Stimulated activated CD8-positive, alpha-beta memory T cell treated with anti-CD3 and anti-CD28 coated beads, Interleukin-15, amount 100 ng/mL, for 48 hours (primary cell): ENCODE results near the gene IFT57.

ENCODE experiments used
- DNase-seq, 2 donors: peaks; one replicate each; pipeline ENCODE4 v3.0.0-alpha.2; 2020; ENCODE audit warnings: low read depth in 2 of 2

The IFT57 gene

DNA sequence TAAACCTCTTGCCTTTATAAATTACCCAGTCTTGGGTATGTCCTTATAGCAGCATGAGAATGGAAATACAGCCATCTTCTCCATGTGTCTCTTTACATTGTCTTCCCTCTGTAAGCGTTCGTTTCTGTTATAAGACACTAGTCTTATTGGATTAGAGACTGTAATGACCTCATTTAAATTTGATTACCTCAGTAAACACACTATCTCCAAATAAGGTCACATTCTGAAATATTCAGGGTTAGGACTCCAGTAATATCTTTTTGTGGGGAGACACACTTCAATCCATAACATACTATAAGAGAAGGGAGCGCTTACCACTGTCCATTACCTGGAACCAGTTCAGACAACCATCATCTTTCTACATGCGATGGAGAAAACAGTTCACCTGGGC, 97.1 kb downstream of the IFT57 start:
- no peak for DNase-seq

GRCh38 chr3:108124337-108125152, 97.7 kb downstream of the IFT57 start:
- peak; percentile 56 to 63 for DNase-seq

- DNase-seq: no peak
Observed at GRCh38 chr3:108123326-108123725, 98.9 kb downstream of the IFT57 start.

GRCh38 chr3:108122276-108122675, 99.9 kb downstream of the IFT57 start:
- DNase-seq: no peak

GRCh38 chr3:108119398-108120104, 102.7 kb downstream of the IFT57 start:
- no peak for DNase-seq

DNA sequence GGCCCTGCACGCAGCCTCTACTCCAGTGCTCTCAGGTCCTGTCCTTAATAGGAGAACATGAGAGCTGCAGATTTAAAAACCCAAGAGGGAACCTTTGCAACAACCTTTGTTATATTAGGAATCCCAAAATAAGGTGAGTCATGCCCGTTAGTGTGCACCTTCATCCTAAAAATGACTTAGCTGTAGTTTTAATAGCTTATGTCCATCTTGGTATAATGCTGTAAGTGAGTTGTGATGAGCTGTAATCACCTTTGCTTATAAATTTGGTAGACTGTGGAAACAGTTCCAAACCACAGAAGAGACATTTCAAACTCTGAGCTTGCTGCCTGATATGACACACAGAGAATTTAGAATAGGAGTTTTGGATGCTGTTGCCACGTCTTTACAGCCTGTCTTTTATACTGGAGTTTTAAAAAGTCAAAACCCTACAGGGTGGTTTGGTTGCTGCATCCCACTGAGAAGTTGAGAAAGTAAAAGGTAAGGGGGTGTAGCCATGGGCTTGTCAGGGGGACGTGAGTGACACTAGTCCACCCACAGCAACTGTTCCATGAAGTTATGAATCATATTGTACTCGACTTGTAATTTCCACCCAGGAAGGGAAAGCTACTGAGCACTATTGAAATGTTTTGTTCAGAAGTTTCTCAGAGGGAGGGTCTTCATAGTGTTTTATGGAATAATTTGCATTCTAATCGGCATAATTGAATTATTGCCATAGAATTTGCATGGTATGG, 104.0 kb downstream of the IFT57 start:
- no peak for DNase-seq

DNA sequence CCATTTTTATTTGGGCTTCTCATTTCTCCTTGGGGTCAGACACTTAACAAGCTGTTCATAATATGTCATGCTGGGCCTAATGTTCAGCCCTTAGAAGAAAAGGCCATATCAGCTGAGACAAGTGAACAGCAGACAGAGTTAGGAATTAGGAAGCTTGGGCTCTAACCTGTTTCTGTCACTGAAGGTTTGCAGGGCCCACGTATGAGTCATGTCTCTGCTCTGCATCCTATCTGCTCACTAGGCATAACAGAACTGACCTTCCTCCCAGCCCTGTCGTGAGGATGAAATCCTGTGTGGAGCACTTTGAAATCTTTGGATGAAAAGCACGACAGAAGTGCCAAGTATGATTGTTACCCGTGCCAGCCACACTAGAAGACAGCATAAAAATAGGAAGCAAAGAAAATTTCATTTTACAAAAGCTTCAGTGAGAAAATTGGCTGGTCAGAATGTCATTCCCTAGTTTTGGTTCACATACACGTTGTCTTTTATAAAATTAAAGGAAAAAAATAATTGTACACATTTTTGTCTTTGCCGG, 104.9 kb downstream of the IFT57 start:
- DNase-seq: no peak

DNA sequence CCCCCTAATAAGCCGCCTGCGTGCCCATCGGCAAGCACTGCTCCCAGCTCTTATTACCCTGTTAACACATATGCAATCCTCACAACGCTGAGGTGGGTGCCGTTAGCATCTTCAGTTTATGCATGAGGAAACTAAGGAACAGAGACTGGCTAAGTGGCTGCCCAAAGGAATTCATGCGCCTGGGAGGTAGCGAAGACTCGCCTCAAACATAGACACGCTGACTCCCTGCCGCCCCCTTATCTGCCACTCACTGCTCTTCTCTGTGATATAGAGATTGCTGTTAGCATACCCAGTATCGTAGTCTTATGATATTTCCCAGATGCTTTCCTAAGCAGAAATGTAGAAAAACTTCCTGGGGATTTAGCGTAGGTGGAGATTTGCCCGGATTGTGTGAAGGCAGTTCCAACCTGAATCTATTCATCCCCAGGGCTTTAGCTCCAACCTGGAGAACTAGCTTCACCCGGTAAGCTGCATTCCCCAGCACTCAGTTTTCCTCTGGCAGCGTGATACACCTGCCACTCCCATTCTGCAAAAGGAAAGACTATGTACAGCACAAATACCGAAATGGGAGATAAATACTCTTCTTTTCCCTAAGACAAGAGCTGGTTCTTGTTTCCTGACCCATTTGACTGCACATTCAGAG, 107.7 kb downstream of the IFT57 start:
- DNase-seq: no peak

DNA sequence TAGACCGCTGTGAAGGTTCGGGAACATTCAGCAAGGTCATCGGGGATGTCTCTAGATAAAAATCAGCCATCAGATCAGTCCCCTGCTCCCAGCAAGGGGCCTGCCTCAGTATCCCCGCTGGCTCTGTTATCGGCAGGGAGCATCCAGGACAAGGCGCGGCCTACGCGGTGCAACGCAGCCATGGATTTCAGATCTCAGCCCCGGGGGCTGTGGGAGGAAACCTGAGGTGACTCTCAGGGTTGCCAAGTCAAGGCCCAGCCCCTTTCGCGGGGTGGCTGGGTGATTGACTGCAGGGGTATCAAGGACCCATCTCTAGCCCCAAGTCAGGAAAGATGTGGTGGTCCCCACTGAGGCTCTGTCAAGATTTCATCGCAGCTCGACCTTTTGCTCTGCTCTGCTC, 108.2 kb downstream of the IFT57 start:
- DNase-seq: no peak

DNA sequence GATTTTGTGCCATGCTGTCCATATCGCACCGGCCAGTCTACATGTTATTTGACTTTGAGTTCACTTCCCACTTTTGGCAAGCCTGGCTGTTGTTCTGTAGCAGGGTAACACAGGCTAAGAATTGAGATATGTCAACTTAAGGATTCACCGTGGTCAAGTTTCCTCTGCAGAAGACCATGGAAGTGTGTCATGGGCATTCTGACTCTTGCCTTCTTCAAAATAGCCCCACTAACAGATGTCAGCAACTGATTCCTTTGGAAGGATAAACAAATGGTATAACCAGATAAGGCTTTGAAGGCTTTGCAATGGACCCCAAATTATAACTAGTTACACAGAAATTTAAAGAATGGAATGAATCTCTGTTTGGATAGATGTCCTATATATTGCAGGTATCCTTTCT, 111.3 kb downstream of the IFT57 start:
- no peak for DNase-seq
